Cardiac septum (tissue), 1 donor: ENCODE data around the gene AMFR. TPM values are rescaled to one million over a fixed set of nuclear protein-coding genes. Genes with fewer than 3 reads are reported as not detected.

ENCODE experiments used
- DNase-seq: peaks from one replicate; pipeline ENCODE4 v3.0.0-alpha.2; 2020; ENCODE audit warnings: low spot score
- intact Hi-C: fragments of 100-400 bp; cut with DNase I; formaldehyde crosslinking; loops from one replicate; pipeline ENCODE4 v1.14.0; 2022
- total RNA-seq: library from RNA; stranded (reverse); fragmentation: NEBNext Ultra II Directional; extraction: Animal tissue kit (Norgen Biotek cat#: 25700); gene quantifications from one replicate; pipeline ENCODE4 v1.2.1, GENCODE V29; 2021
- donor health status: DM: no; HTN: no; CAD: no.

AMFR gene
- total RNA-seq, 1 donor from 2014 or later = 79.4 TPM

DNA sequence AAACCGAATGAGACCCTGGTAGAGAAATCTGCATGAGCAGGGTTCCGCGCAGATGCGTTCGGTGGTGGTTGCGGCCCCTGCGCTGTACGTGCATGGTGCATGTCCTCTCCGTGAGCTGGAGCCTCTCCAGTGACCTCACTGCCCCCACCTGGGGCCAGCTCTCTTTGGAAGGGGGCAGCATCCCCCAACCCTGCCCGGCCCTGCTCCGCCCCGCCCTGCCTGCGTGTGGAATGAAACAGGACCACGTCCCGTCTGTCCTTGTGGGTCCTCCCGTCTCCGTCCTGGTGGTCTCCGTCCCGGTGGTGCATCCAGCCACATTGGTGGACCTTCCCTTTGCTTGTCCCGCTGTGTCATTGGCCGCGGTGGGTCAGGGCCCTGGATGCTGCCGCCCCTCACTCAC lies 84.9 kb downstream of the AMFR start:
- intact Hi-C loops = no loop called here

DNA sequence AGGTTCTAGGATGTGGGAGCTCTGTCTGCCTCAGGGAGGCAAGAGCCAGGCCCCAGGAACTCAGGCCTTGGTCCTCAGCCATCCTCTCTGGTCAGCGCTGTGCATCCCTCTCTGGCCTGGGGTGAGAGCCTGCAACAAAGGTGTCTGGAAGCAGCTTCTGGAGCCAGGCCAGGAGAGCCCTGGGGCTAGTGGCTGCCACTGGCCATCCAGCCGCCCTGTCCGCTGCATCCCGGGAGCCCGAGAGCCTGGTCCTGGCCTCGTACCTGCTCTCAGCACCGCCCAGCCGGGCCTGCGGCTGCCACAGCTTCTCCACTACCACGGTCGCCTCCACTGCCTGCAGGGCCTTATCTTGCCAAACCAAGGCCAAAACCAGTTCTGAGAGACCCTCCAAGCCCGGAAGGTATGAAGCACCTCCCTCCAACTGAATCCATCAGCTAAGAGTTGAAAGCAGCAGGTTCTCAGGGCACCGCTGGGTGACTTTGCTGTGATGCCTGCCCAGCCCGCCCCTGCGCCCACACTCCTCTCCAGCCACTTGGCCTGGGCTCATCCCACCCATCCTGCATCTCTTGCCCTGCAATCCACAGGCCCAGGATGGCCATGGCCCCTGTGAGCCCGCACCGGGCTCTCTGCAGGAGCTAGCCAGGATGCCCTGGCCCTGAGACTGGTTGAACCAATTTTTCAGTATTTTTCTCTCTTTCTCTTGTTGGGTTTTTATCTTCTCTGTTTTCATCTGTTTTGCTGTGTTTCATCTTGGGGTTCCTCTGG lies 85.7 kb downstream of the AMFR start:
- intact Hi-C loops = no loop called here
- DNase-seq = no peak

More for the DNA sequence above, 84.9 kb downstream of the AMFR start:
- DNase-seq = no peak

DNA sequence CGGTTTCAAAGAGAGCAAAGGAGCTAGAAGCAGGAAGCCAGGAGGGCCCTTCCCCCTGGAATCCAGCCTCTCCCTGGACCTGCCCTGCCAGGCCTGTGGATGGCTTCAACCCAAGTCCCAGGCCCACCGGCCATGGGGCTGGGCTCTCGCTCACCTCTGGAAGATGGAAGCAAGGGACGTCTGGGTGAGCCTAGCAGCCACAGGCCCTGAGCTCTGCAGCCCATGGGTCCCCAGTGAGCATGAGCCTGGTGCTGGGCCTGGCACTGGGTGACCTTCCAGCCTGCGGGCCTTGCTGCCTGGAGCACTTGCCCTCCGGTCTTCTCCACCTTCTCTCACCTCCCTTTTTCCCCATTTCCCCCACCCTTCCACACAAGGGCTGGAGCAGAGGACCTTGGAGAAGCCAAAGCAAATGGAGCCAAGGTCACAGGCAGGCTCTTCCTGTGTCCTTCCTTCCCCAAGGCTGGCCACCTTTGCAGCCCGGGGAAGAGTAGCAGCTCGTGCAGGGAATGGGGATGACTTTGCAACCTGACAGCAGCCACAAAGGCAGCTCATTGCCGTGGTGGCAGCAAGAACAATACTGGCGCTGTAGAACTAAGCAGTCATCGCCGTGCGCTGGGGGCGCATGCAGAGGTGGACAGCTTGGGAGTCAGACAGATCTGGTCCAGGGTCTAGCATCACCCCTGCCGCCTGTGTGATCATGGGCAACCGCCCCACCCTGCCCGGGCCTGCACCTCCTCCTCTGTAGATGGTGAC lies 86.6 kb downstream of the AMFR start:
- no peak for DNase-seq
- intact Hi-C loops = no loop called here

DNA sequence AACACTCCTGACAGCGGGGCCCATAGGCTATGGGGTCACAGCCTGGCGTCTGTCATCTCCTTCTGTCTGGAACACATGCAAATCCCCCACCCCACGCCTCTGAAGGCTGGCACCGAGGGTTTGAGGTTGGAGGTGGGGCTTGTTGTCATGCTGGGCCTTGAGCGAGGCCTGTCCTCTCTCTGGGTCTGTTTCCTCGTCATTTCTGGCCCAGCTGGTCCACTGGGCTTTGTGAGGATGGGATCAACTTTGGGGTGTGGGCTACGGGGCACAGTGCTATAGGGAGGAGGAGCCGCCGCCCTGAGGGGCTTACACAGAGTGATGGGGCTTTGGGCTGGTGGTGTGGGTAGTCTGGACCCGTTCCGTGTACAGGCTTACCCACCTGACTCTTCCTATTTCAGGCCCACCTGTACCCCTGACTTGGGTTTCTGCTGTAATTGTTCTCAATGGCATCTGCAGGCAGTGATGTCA lies 87.5 kb downstream of the AMFR start:
- intact Hi-C loops = no loop called here
- no peak for DNase-seq

DNA sequence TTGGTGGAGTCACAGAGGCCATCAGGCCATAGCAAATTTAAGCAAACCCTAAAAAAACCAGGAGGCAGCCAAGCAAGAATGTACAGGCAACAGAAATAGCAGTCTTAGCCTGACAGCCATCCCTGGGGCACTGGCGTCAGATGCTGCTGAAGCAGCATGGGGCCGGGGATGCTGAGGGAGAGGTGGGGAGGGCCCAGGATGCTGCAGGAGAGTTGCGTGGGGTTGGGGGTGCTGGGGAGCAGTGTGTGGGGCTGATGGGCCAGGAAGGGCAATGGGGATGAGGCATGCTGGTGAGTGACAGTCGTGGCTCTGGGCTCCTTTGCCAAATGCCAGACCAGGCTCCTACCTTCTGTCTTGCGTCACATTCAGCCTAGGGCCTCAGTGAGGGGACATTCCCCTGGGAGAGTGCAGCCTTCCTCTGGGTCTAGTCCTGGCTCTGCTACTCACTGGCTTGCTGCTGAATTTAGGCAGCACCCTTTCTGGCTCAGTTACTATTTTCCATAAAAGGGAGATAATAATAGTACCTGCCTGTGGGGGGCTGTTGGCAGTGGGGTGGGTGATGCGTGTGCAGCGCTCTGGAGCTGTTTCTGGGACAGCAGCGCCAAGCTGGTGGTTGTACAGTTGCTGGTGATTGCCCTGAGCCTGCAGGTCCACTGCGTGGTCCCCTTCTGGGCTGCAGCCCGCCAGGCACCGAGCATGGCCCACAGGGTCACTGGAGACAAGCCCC lies 88.1 kb downstream of the AMFR start:
- intact Hi-C loops = no loop called here
- DNase-seq = no peak

DNA sequence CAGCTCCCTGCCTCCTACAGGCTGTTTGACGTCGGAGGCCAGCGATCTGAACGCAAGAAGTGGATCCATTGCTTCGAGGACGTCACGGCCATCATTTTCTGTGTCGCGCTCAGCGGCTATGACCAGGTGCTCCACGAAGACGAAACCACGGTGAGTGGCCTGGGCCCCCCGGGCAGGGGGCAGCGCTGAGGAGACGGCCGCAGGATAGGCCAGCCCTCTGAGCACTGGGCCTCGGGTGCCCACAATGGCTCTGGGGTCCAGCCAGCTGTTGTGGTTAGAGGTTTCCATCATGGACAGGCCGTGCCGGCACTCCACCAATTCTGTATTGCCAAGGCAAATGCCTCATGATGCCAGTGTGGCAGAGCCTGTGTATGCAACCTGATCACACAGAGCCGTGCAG lies 88.6 kb downstream of the AMFR start:
- DNase-seq = no peak
- intact Hi-C loops = no loop called here

DNA sequence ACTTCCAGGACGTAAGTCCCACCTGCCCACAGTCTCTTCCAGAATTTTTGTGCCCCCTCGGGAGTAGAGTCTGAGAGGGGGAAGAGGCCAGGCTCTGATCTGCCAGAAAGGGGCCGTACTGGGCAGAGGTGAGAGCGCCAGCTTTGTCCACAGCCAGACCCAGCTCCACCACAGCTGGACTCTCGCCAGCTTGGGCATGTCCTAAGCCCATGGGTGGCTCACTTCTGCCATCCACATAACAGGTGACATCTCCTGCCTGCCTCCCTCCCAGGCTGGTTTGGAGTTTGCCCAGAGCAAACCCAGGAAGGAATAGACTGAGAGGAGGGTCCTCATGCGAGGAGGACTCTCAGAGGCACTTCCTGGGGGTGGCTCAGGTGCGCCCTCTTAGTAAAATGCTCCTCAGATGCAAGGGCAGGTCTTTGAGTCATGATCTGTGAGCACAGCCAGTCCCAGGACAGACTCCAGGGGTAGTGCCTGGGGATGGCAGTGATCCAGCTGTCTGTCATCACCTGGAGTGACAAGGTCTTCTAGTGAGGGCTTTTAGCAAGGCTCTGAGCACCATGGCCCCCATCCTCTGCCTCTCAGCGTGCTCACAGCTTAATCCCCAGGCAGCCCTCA lies 89.2 kb downstream of the AMFR start:
- intact Hi-C loops = no loop called here
- DNase-seq = no peak

DNA sequence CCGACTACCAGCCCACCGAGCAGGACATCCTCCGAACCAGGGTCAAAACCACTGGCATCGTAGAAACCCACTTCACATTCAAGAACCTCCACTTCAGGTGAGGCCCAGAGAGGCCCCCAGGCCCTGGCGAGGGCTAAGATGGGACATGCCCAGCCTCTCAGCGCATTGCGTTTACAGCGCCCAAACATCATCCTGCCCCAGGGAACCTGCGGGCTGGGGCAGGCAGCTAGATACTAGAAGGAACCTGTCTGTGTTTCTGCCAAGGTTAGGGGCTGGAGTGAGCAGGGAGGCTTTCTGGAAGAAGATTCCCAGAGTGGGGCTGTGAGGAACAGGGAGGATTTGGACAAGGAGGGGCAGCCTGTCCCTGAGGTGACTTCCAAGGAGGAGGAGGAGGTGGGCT lies 90.6 kb downstream of the AMFR start:
- intact Hi-C loops = no loop called here
- DNase-seq = no peak

DNA sequence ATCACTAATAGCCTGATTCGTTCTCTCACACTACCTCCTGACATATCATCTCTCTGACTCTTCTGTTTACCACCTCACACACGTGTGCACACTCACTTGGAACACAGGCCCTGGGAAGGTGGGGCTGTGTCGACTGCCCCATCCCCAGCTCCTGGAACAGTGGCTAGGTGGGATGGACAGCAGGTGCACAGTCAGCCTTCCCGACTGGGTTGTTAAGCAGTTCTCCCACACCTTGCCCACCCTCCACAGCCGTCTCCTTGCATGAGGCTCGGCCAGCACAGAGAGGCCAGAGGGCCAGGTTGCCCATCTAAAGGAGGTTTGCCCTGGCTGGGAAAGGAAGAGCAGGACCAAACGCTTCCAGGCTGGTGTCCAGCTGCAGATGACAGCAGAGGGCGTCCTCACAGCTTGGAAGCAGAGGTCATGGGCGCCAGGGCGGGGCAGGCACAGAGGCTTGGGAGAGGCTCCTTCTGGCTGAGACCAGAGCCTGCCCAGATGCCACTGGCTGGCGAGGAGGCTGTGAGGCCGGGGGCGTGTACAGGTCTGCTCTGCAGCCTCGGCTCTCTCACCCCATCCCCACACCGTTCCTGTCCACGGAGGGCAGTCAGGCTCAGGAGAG lies 92.8 kb downstream of the AMFR start:
- DNase-seq = peak; percentile 81

DNA sequence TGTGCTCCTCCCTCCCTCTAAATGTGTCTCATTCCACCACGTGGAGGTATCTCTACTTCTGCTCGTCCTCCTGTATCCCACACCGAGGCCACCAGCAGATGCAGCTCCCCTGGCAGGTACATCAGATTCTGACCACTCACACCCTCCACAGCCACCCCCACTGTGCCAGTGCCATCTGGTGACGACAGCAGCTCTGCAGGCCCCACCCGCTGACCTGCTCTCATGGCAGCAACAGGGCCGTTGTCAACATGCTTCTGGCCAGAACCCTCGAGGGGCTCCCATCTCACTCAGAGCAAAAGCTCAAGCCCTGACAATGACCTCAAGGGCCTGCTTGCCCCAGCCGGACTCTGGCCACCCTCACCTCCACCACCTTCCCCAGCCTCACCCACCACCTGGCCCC lies 93.4 kb downstream of the AMFR start:
- intact Hi-C loops = no loop called here
- DNase-seq = no peak

More for the DNA sequence above, 92.8 kb downstream of the AMFR start:
- intact Hi-C loops = no loop called here

DNA sequence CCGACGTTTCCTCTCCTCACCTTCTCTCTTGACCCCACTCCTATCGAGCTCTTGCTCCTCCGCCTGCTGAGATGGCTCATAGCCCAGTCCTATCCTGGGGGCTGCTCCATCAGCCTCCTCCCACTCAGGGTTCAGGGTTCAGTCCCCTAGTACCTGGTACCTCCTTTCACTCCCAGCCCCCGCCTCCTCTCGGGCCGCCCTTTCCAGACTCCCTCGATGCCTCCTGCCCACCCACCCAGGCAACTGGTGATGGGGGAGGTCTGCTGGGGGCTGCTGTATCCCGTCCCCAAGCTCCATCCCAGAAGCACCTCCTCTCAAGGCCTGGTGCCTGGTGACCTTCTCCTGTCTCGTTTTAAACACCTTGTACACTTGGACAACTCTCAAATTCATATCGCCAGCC lies 93.9 kb downstream of the AMFR start:
- intact Hi-C loops = no loop called here
- DNase-seq = no peak

DNA sequence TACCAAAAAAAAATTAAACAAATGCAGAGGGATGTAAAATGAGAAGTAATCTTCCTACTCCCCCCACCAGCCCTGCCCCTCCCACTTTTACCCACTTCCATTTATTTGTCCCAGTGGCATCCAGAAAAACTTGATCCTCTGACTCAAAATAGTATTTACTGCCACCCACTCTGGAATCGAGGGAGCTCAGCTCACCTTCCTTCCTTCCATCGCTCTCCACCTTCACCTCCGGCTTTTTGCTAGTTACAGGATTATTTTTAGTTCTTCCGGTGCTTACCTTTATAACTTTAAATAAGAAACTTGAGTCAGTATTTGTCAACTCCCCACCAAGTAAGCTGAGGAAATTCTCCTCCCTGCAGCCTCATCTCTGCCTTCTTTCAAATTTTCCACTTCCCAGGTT lies 94.9 kb downstream of the AMFR start:
- DNase-seq = no peak
- intact Hi-C loops = no loop called here

DNA sequence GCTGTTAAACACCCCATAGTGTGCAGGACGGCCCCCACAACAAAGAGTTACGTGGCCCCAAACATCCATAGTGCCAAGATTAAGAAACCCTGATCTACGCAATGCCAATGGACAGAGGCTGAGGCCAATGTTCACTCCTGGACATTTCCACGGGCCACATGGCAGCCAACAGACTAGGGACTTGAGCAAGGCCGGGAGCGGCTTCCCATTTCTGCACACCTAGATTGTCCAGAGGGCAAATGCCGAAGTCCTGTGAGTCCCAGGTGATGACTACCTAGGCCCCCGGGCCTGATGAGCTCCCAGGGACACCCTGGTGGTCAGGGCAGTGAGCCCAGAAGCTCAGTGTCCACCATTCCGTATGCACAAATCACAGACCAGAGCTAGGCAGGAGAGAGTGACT lies 95.5 kb downstream of the AMFR start:
- intact Hi-C loops = no loop called here
- no peak for DNase-seq

DNA sequence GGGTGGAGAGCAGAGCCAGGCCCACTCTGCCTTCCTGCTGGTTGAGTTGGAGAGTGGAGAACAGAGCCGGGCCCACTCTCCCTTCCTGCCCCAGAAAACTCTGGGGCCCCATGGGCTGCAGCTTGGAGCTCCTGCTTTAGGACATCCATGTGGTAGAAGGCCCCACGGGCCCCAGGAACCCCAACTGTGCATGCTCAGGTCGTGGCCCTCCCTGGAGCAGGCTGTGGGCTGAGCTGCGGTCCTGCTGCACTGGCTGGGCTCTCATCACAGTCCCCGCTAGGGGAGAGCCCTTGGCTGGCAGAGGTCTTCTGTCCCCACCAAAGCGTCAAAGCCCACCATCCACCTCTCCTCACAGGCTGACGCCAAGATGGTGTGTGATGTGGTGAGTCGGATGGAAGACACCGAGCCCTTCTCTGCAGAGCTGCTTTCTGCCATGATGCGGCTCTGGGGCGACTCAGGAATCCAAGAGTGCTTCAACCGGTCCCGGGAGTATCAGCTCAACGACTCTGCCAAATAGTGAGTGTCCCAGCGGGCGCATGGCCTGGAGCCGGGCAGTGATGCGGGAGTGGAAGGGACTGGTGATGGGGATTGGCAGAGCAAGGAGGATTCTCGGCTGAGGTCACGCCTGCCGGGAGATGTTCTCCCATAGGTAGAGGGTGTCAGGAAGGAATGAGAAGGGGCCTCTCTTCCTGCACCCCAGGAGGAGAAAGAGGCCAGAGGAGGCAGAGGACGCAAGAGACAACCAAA lies 96.9 kb downstream of the AMFR start:
- intact Hi-C loops = no loop called here
- DNase-seq = no peak

DNA sequence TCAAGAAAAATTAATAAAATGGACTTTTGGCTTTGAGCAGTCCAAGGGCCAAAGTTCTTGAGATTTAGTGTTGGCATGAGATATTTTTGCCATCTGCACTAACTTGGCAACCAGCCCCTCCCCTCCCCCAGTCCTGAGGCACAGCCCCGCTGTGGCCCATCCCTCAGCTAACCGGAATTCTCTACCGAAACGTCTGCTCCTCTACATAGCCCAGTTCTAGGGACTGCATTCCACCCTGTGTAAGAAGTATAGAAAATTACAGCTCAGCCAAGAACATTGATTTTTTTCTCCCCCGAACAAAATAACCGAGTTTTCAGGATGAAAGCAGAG lies 97.5 kb downstream of the AMFR start:
- intact Hi-C loops = no loop called here
- no peak for DNase-seq

DNA sequence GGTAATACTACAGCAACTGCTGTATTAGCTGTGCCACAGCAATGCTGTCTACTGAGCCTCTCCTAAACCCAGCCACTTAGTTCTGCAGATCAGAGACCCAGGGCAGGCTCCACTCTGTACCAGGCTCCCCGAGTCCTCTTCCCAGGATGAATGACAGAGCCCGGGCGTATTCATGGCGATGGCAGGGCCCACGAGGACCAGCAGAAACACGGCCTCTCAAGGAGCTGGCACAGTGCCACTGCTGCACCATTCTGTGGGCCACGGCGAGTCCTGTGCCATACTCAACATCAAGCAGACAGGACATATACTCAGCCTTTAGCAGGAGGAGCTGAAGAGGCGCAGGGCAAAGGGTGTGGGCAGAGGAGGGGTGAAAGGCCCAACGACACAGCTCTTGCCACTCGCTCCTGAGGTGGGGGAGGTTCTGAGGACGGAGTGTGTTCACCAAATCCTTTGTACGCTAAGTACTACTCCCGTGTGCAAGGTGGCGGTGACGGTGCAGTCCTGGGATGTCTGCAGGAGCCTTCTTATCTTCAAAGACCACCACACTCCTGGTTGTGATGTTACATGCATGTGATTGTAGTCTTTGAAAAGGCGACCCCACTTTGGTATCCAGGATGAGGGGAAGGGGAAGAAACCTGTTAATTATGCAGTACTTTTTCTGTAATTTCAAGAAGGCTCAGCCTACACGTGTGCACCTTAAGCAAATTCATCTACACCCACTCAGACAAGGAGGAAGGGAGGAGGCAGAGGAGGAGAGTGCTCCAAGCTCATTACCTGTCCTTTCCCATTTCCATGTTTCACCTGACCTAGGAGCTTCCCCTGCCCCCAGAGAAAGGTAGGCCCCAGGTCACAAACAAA lies 98.0 kb downstream of the AMFR start:
- DNase-seq = no peak
- intact Hi-C loops = no loop called here

DNA sequence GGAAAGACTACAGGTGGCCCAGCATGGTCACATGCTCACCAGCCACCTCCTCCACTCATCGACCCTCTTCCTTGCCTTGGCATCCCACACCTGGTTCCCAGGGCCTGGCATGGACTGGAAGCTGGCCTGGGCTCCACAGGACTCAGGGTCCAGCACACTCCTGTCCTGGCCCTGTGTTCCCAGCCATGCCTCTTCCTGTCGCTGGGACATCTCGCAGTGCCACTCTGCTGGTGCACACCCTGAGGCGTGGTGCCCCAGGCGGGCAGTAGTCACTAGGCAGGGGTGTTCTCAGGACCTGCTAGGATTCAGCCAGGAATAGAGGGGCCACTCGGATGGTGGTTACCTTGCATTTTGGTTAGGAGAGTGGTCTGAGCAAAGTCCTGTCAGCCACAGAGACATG lies 99.4 kb downstream of the AMFR start:
- DNase-seq = no peak
- intact Hi-C loops = no loop called here

DNA sequence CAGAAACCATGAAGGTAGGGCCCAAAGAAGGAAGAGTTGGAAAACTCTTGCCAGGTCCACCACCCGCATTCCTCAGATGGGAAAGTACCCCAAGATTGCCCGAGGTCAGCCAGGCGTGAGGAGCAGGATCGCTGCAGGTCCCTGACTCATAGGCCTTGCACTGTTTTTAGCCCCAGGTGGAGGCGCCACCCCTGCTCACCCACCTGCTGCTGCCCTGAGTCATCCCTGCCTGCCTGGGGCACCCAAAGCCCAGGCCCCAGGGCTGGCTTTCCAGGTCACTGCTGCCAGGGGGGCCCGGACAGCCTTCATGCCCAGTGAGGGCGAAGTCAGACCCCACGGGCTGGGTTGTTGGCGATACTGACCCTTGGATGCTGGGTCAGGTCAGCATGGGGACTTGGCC lies 100.9 kb downstream of the AMFR start:
- no peak for DNase-seq
- intact Hi-C loops = no loop called here
